ENCODE results near the gene GNA14.

Gene GNA14

GRCh38 chr9:77614645-77615044, 33.5 kb downstream of the GNA14 start:
- DNase-seq (ENCODE audit: low read depth, low spot score) = no peak
- TF ChIP-seq CTCF (IDR thresholded peaks at IDR 0.05; ENCODE audit: insufficient read depth, low read length, missing control alignments) = no peak
- POLR2A ChIA-PET = no interaction called here
- H3K4me3 ChIP-seq (ENCODE audit: low read depth, low read length) = no peak overlapping the region
- CTCF ChIA-PET = interaction anchor here (1.1 to 1.2 kb wide), 2 partner anchors 21 to 137 kb away, joined by 3 read pairs; no protein-coding TSS in a partner anchor

GRCh38 chr9:77606526-77606925, 41.6 kb downstream of the GNA14 start:
- no peak overlapping the region for H3K4me3 ChIP-seq (ENCODE audit: low read depth, low read length)
- TF ChIP-seq CTCF (IDR thresholded peaks at IDR 0.05; ENCODE audit: insufficient read depth, low read length, missing control alignments) = no peak
- CTCF ChIA-PET = no interaction called here
- POLR2A ChIA-PET = no interaction called here
- no peak for DNase-seq (ENCODE audit: low read depth, low spot score)

- POLR2A ChIA-PET = no interaction called here
- DNase-seq (ENCODE audit: low read depth, low spot score) = no peak
- no peak overlapping the region for H3K4me3 ChIP-seq (ENCODE audit: low read depth, low read length)
- TF ChIP-seq CTCF (IDR thresholded peaks at IDR 0.05; ENCODE audit: insufficient read depth, low read length, missing control alignments) = no peak
- CTCF ChIA-PET = no interaction called here
Observed at GRCh38 chr9:77605449-77606220, 42.5 kb downstream of the GNA14 start.

- no peak for DNase-seq (ENCODE audit: low read depth, low spot score)
- ChIA-PET POLR2A (no interaction called here), CTCF (no interaction called here)
- TF ChIP-seq CTCF (IDR thresholded peaks at IDR 0.05; ENCODE audit: insufficient read depth, low read length, missing control alignments) = no peak
- no peak overlapping the region for H3K4me3 ChIP-seq (ENCODE audit: low read depth, low read length)
Observed at GRCh38 chr9:77604316-77604715, 43.8 kb downstream of the GNA14 start.

GRCh38 chr9:77602852-77603251, 45.3 kb downstream of the GNA14 start:
- POLR2A ChIA-PET = no interaction called here
- no peak overlapping the region for H3K4me3 ChIP-seq (ENCODE audit: low read depth, low read length)
- TF ChIP-seq CTCF (IDR thresholded peaks at IDR 0.05; ENCODE audit: insufficient read depth, low read length, missing control alignments) = no peak
- CTCF ChIA-PET = no interaction called here
- DNase-seq (ENCODE audit: low read depth, low spot score) = no peak

GRCh38 chr9:77601476-77602099, 46.5 kb downstream of the GNA14 start:
- CTCF ChIA-PET = no interaction called here
- DNase-seq (ENCODE audit: low read depth, low spot score) = no peak
- POLR2A ChIA-PET = no interaction called here
- TF ChIP-seq CTCF (IDR thresholded peaks at IDR 0.05; ENCODE audit: insufficient read depth, low read length, missing control alignments) = no peak
- H3K4me3 ChIP-seq (ENCODE audit: low read depth, low read length) = no peak overlapping the region

Data from AG04449 (cell line).